Esophagus squamous epithelium (tissue), 5 donors: ENCODE data around the gene OPCML. TPM values are rescaled to one million over a fixed set of nuclear protein-coding genes. Genes with fewer than 3 reads are reported as not detected.

Experiments used
- DNase-seq: peaks from one replicate; lab custom pipeline; 2025; lab: John Stamatoyannopoulos, UW
- H3K27ac ChIP-seq, 4 donors: fragments of 200-600 bp; sonication (generic); one replicate each; pipeline ENCODE4 v1.5.1; 2016 to 2019; ENCODE audit warnings: mild to moderate bottlenecking in 1 of 4
- H3K27me3 ChIP-seq, 4 donors: fragments of 200-600 bp; sonication (generic); 1 replicate in 3 of 4; 2 replicates in 1 of 4; pipeline versions ENCODE4 v1.5.1 to v1.6.0; 2017 to 2021; ENCODE audit warnings: antibody characterized with exemption in 1 of 4
- H3K36me3 ChIP-seq, 3 donors: fragments of 200-600 bp; sonication (generic); one replicate each; pipeline ENCODE4 v1.5.1; 2016 to 2019
- H3K4me1 ChIP-seq, 3 donors: fragments of 200-600 bp; sonication (generic); one replicate each; pipeline ENCODE4 v1.5.1; 2017 to 2019
- H3K4me3 ChIP-seq, 4 donors: fragments of 200-600 bp; sonication (generic); 1 replicate in 3 of 4; 2 replicates in 1 of 4; pipeline ENCODE4 v1.5.1; 2016 to 2019; ENCODE audit warnings: mild to moderate bottlenecking in 2 of 4, moderate library complexity in 1 of 4
- H3K9me3 ChIP-seq, 3 donors: fragments of 200-600 bp; sonication (generic); one replicate each; pipeline ENCODE4 v1.5.1; 2016 to 2019
- CTCF ChIP-seq, 6 experiments: fragments of 450-650 bp in 4 of 6; fragments of 200-600 bp in 2 of 6; sonication (generic) in 2 of 6; IDR thresholded peaks; one replicate each; pipeline ENCODE4 v1.5.1; 2016 to 2019; ENCODE audit warnings: antibody characterized with exemption in 6 of 6, mild to moderate bottlenecking in 4 of 6, moderate library complexity in 4 of 6
- POLR2A ChIP-seq, 4 donors: fragments of 450-650 bp; IDR thresholded peaks; one replicate each; pipeline ENCODE4 v1.6.1; 2017; ENCODE audit warnings: antibody characterized with exemption in 4 of 4, mild to moderate bottlenecking in 4 of 4, moderate library complexity in 3 of 4
- WGBS, 2 donors: methylation state at CpG; one replicate each; pipeline ENCODE4 v1.1.5; 2018; 5-methylcytosine and 5-hydroxymethylcytosine counted together
- intact Hi-C: fragments of 100-400 bp; cut with DNase I; formaldehyde crosslinking; loops from one replicate; pipeline ENCODE4 v1.15.0; 2022
- total RNA-seq, 4 donors: library from RNA; depleted of rRNA; stranded (reverse); fragments of >200 nt; gene quantifications; one replicate each; pipeline ENCODE4 v1.1.0, GENCODE V29; 2016
- donor health status: DM: yes; HTN: yes; CAD: no.

Gene OPCML
- total RNA-seq, 4 donors from 2014 or later: under 0.01 TPM; not detected in 3

DNA sequence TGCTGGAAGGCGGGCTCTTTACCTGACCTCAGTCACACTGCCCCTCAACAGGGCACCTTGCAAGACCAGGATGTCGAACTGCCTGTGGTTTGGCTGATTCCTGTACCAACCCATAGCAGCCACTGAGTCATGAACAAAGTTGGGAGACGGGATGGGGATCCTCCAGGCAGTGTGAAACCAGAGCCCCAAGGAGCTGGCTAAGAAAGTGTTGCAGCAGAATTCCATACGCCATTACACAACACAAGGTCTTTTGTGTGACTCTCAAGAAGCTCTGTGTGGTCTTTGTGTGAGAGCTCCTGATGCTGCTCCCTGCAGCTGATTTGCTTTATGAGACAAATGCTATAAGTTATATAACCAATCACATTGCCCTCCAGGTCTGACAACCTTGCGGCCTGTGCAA, 617.7 kb downstream of the OPCML start:
- no peaks in the 10 kb centered on the region for H3K27me3 ChIP-seq
- H3K4me1 ChIP-seq: peaks cover 0 to 7% (median 3%) of the 10 kb centered on the region in 3 donors
- no peaks in the 10 kb centered on the region for H3K36me3 ChIP-seq
- H3K9me3 ChIP-seq: no peaks in the 10 kb centered on the region
- intact Hi-C loops: no loop called here
- WGBS, 2 donors: 83 to 84% methylated on average over 4 to 5 of the region's 5 CpGs
- H3K4me3 ChIP-seq: no peak overlapping the region
- no peak for TF ChIP-seq POLR2A (IDR thresholded peaks at IDR 0.05)
- no peak for TF ChIP-seq CTCF (IDR thresholded peaks at IDR 0.05)
- H3K27ac ChIP-seq: no peak overlapping the region
- no peak for DNase-seq

DNA sequence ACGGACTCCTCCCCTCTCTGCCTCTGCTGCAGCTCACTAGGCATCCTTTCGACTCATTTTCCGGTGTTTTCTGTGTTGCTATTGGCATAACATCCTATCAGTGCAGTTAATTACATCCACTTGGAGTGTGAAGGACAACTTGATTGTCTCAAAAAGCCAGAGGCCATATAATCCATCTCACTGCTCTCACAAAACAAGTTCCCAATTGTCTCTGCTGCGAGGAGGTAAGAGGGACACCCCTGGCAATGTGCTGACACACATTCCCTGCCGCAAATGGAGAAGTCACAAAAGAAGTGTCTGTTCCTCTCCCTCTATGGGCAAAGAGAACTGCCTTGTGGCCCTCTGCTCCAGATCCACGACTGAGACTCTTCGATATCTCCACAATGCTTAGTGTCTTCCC, 618.4 kb downstream of the OPCML start:
- 87 to 90% methylated on average over 7 of the region's 7 CpGs for WGBS, 2 donors
- Histone ChIP-seq H3K4me3 (no peak overlapping the region), H3K27ac (no peak overlapping the region), H3K9me3 (no peaks in the 10 kb centered on the region), H3K36me3 (no peaks in the 10 kb centered on the region), H3K27me3 (no peaks in the 10 kb centered on the region), H3K4me1 (peaks cover 0 to 7% (median 3%) of the 10 kb centered on the region in 3 donors)
- no peak for TF ChIP-seq CTCF (IDR thresholded peaks at IDR 0.05)
- no peak for TF ChIP-seq POLR2A (IDR thresholded peaks at IDR 0.05)
- intact Hi-C loops: no loop called here
- no peak for DNase-seq

GRCh38 chr11:132913295-132913694, 619.0 kb downstream of the OPCML start:
- H3K27ac ChIP-seq: no peak overlapping the region
- WGBS, 2 donors: 83 to 92% methylated on average over 6 of the region's 6 CpGs
- no peaks in the 10 kb centered on the region for H3K9me3 ChIP-seq
- H3K27me3 ChIP-seq: no peaks in the 10 kb centered on the region
- H3K4me1 ChIP-seq: peaks cover 0 to 7% (median 3%) of the 10 kb centered on the region in 3 donors
- H3K36me3 ChIP-seq: no peaks in the 10 kb centered on the region
- no peak for DNase-seq
- intact Hi-C loops: no loop called here
- TF ChIP-seq CTCF (IDR thresholded peaks at IDR 0.05) (no peak), POLR2A (IDR thresholded peaks at IDR 0.05) (no peak)
- no peak overlapping the region for H3K4me3 ChIP-seq

DNA sequence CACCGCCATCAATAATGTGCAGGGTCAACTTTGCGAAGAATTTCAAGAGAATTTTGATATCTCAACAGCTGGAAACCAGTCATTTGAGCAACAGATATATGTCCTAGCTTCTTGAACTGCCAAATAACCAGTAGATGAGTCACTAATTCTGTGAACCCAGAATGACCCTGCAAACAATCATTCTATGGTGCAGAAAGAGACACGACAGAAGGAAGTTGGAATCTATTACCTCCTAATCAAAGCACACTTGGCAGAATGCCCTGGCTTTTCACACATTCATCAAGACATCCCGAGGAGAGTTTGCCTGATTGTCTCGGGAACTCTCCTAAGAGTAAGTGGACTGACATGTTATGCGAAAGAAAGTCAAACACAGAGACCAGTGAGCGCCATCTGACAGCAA, 621.1 kb downstream of the OPCML start:
- intact Hi-C loops: no loop called here
- no peaks in the 10 kb centered on the region for H3K27me3 ChIP-seq
- no peak overlapping the region for H3K4me3 ChIP-seq
- no peaks in the 10 kb centered on the region for H3K9me3 ChIP-seq
- no peak overlapping the region for H3K27ac ChIP-seq
- H3K4me1 ChIP-seq: peaks cover 0 to 7% (median 3%) of the 10 kb centered on the region in 3 donors
- TF ChIP-seq POLR2A (IDR thresholded peaks at IDR 0.05): no peak
- no peak for TF ChIP-seq CTCF (IDR thresholded peaks at IDR 0.05)
- DNase-seq: no peak
- no peaks in the 10 kb centered on the region for H3K36me3 ChIP-seq
- WGBS, 2 donors: 28 to 46% methylated on average over 6 to 7 of the region's 7 CpGs

DNA sequence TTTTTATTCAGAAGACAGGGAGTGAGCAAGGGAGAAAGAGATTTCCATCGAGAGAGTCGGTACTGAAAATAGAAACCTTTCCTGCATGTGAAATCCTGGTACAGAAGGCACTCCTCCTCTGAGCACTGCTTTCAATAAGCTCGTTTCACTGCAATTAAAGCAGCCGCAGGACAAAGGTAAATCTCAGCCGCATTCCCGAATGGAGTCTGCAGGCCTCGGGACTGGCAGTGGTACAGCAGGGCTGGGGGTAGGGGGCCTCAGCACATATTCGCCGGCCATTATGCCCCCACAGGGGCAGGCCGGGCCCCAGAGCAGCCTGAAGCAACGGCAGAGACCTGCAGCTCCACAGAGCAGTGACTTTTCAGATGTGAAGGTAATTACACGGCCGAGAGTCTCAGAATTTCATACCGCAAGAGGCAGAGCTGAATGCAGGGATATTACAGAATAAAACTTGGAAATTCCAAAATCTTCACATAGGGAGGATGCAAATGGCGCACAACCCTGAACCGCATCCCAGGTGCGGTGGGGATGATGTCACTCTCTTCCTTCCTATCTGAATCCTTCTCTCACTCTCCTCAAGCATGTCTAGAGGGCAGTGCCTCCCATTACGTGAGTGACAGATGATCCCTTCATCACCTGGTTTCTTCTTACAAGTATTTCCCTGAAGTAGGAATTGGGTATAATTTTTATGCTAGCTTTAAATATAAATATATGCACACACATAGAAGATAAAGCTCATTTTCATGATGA, 622.1 kb downstream of the OPCML start:
- H3K27ac ChIP-seq: no peak overlapping the region
- no peak for TF ChIP-seq CTCF (IDR thresholded peaks at IDR 0.05)
- TF ChIP-seq POLR2A (IDR thresholded peaks at IDR 0.05): no peak
- H3K4me1 ChIP-seq: peaks cover 0 to 7% (median 3%) of the 10 kb centered on the region in 3 donors
- intact Hi-C loops: no loop called here
- no peak for DNase-seq
- H3K9me3 ChIP-seq: no peaks in the 10 kb centered on the region
- no peak overlapping the region for H3K4me3 ChIP-seq
- H3K36me3 ChIP-seq: no peaks in the 10 kb centered on the region
- 78 to 85% methylated on average over 9 to 14 of the region's 18 CpGs for WGBS, 2 donors
- H3K27me3 ChIP-seq: no peaks in the 10 kb centered on the region
